D721Med (cell line): Measurements from ENCODE around the gene PTCD2.

Experiments
- DNase-seq: peaks from one replicate; pipeline ENCODE4 v3.0.0; 2011; ENCODE audit warnings: low spot score; ENCODE audit not compliant: insufficient read length
- FAIRE-seq: peaks from 2 replicates; lab custom pipeline; 2011; peaks lifted over from hg19 to GRCh38; lab: Jason Lieb, UNC
- CTCF ChIP-seq: IDR thresholded peaks from 2 replicates; pipeline ENCODE4 v1.5.1; 2012; ENCODE audit warnings: mild to moderate bottlenecking, control low read depth; ENCODE audit not compliant: insufficient read depth; ENCODE audit errors: missing control alignments

The PTCD2 gene

GRCh38 chr5:72412283-72413055 lies 92.3 kb downstream of the PTCD2 start:
- TF ChIP-seq CTCF: no peak

GRCh38 chr5:72415616-72416325 lies 95.6 kb downstream of the PTCD2 start:
- FAIRE-seq: no peak
- no peak for DNase-seq
- TF ChIP-seq CTCF: no peak

More at GRCh38 chr5:72412283-72413055, 92.3 kb downstream of the PTCD2 start:
- DNase-seq: no peak
- FAIRE-seq: no peak

- no peak for TF ChIP-seq CTCF
- DNase-seq: no peak
- FAIRE-seq: no peak
Measured at GRCh38 chr5:72417333-72418062, 97.3 kb downstream of the PTCD2 start.
